Epithelial cell of esophagus (primary cell): ENCODE results near the gene EEF1G.
A peak's percentile ranks its signal among the peaks of the same experiment; 100 is the strongest.
"Not testable (repeated sequence)": the region's sequence is repeated elsewhere in the genome, so short reads cannot be mapped to it uniquely, and the experiment has no call there.

Experiments used
- DNase-seq: peaks from one replicate; pipeline ENCODE4 v3.0.0; 2010; ENCODE audit warnings: low read depth
- H3K4me3 ChIP-seq: 2 replicates; pipeline ENCODE4 v1.5.1; 2011; ENCODE audit warnings: mild to moderate bottlenecking, low read length, control low read depth
- TF ChIP-seq, protein P1 (sequence below): IDR thresholded peaks from 2 replicates; pipeline ENCODE4 v1.5.1; 2011; ENCODE audit warnings: low read depth, mild to moderate bottlenecking, low read length, control low read depth, inconsistent platforms; ENCODE audit not compliant: insufficient read depth; ENCODE audit errors: missing control alignments

The EEF1G gene, protein sequence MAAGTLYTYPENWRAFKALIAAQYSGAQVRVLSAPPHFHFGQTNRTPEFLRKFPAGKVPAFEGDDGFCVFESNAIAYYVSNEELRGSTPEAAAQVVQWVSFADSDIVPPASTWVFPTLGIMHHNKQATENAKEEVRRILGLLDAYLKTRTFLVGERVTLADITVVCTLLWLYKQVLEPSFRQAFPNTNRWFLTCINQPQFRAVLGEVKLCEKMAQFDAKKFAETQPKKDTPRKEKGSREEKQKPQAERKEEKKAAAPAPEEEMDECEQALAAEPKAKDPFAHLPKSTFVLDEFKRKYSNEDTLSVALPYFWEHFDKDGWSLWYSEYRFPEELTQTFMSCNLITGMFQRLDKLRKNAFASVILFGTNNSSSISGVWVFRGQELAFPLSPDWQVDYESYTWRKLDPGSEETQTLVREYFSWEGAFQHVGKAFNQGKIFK

DNA sequence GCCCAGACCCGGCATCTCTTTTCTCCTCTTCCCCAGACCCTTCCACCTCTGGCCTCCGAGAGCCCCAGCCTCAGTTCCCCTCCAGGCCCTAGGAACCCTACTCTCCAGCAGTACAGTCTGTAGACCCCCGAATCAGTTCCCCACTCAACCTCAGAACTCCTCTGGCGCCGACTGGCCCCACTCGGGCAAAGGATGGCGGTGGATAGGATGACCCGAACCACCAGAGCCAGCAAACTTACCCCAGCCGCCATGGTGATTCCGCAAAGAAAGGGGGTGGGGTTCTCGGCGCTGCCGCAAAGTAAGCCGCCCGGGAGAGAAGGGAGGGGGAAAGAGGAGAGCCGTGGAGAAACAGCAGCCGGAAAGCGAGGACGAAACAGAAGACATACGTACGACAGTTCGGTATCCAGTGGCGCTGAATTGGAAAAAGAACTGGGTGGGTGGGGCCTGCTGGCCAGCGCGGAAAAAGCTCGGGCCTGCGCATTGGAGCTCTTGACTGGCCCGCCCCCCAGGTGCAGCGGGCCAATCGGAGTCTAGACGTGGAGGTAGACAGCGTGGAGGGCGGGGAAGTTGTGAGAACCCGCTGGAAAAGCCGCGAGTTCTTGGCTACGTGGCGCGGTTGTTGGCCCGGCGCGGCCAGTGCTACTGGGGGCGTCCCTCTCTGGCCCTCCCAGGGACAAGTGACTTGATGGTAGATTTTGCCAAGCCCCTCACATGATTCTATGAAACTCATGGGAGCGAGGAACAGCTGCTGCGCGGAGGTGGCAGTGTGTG lies at the start of gene EEF1G:
TSS of gene EEF1G (minus strand) at position 300 of the 771 bp plus-strand sequence. CDS start at position 251, 49 bp downstream.
- peak within 1 kb of the TSS; percentile 99 for H3K4me3 ChIP-seq
- TF ChIP-seq, protein P1, sequence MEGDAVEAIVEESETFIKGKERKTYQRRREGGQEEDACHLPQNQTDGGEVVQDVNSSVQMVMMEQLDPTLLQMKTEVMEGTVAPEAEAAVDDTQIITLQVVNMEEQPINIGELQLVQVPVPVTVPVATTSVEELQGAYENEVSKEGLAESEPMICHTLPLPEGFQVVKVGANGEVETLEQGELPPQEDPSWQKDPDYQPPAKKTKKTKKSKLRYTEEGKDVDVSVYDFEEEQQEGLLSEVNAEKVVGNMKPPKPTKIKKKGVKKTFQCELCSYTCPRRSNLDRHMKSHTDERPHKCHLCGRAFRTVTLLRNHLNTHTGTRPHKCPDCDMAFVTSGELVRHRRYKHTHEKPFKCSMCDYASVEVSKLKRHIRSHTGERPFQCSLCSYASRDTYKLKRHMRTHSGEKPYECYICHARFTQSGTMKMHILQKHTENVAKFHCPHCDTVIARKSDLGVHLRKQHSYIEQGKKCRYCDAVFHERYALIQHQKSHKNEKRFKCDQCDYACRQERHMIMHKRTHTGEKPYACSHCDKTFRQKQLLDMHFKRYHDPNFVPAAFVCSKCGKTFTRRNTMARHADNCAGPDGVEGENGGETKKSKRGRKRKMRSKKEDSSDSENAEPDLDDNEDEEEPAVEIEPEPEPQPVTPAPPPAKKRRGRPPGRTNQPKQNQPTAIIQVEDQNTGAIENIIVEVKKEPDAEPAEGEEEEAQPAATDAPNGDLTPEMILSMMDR = no peak
- peak; percentile 100 for DNase-seq

DNA sequence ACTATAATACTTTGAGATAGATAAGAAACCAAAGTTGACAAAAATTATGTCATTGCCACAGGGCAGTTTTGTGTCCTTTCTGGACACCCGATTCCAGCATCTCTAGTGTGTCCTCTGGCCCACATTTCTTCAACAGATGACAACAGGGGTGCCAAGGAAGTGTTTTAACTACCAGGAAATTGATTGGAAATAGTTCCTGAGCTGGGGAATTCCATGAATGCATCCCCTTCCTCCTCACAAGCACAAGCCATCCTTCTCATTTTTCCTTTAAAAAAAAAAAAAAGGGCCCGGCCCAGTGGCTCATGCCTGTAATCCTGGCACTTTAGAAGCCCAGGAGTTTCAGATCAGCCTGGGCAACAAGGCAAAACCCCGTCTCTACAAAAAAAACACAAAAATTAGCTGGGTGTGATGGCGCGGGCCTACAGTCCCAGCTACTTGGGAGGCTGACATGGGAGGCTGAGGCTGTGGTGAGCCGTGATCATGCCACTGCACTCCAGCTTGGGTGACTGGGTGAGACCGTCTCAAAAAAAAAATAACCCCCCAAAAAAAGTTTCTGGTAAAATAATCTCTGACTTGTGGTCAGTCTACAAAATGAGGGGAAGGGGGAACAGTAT lies 48.9 kb upstream of the EEF1G start:
- DNase-seq = no peak
- TF ChIP-seq, protein P1 = no peak

DNA sequence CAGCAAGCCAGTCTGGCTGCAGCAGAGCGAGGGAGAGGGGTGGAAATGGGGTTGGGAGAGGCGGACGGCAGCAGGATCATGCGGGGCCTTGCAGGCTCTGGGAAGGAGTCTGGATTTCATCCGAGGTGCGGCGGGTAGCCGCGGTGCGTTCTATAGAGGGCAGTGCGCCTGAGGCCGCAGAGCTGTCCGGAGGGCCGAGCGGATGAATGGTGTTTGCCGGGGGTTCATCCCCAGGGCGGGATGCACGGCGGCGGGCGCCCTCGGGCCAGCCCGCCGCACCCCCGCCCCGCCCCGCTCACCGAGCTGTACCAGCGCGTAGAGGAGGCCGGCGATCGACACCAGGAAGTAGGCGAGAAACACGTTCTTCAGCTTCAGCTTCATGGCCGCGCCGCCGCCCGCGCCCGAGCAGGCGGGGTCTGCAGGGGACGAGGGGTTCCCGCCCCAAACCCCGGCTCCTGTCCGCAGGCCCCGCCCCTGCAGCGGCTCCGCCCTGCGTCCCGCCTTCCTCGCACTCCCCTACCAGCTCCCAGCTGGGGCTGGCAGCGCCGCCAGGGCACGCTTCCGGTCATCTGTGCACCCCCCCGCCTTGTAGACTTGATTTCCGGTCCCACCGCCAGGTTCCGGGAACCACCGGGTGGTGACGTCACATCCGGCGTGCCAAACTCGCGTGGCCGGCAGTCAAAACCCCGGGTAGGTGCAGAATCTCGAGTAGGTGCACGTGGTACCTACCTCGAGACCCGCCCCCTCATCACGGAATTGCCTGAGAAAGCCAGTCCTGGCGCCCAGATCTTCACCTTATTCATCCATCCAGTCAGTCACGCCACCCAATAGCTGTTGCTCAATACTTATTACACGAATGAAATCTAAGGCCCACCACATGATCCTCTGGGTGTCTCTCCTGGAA lies 48.1 kb upstream of the EEF1G start, which contains the start of gene B3GAT3:
TSS of gene B3GAT3 (minus strand) at position 420 of the 904 bp plus-strand sequence. CDS start at position 381, 39 bp downstream.
- DNase-seq = peak; percentile 99
- H3K4me3 ChIP-seq = peak within 1 kb of the TSS; percentile 88
- TF ChIP-seq, protein P1 = no peak

More for the DNA sequence above, 48.9 kb upstream of the EEF1G start:
- H3K4me3 ChIP-seq = no peak overlapping the region

DNA sequence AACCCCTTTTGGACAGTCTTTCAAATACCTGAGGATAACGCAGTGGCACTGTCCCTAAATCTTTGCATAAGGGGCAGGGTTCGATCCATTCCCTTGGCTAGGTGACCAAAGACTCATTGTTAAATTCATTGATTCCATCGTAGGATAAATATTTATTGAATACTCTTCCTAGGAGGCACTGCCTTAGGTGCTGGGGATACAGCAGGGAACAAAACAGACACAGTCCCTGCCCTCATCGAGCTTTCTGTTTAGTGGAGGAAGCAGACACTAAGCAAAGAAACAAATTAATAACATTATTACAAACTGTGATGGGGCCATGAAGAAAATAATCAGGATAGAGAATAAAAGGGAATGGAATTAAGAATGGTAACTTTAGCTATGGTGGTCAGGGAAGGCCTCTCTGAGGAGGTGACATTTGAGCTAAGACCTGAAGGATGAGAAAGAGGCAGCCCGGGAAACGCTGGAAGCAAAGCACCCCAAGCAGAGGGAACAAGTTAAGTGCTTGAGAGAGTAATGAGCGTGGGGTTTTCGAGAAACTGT lies 47.4 kb upstream of the EEF1G start:
- TF ChIP-seq, protein P1 = no peak
- DNase-seq = no peak
- peak overlapping the region; percentile 88 for H3K4me3 ChIP-seq

DNA sequence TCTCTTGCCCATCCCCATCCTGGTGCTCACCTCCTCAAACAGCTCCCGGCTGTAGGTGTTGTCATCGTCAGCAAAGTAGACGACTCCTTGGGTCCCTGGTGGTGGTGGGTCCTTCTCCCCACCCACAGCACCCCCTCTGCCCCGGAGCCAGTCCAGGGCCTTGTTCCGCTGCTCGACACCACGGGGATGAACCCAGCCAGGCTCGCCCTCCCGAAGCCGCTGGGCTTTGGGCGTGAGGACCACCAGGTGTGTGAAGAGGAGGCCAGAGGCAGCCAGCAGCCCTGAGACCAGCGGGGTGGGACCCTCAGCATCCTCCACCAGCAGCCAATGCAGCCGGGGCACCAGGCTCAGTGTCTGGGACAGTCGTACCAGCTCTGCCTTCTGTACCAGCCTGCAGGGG lies 43.3 kb upstream of the EEF1G start:
- not testable (repeated sequence) for H3K4me3 ChIP-seq, DNase-seq

DNA sequence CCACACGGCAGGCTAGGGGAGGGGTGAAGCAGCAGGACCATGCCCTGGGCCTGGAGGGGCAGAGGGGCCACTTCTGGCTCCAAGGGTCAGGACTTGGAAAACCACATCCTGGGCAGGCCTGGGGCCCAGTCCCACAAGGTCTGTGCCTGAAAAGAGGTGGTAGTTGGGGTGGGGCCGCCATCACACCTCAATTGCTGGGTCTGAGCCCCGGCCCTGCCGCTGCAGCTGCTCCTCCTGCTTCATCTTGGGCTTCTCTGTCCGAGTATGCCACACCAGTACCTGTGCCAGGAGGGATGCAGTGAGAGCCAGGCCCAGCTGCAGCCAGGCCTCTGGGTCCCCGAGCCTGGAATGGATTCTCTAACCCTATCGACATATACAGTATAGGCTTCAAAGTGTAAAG lies 41.8 kb upstream of the EEF1G start:
- TF ChIP-seq, protein P1 = no peak
- no peak overlapping the region for H3K4me3 ChIP-seq
- DNase-seq = no peak
